ENCODE data around the gene HSD17B11. TPM values are rescaled to one million over a fixed set of nuclear protein-coding genes. Genes with fewer than 3 reads are reported as not detected.

Gene HSD17B11
- total RNA-seq: 50.4 and 56.6 TPM in 2 replicates

GRCh38 chr4:87390891-87391575 lies at the start of gene HSD17B11:
HSD17B11 (minus strand) TSS chr4:87391188; CDS start chr4:87391070, 118 bp downstream.

GRCh38 chr4:87422104-87423052 lies 31.4 kb upstream of the HSD17B11 start, which contains the start of gene NUDT9:
NUDT9 (plus strand) TSS chr4:87422573; CDS start chr4:87422906, 333 bp downstream.

GRCh38 chr4:87322754-87323153 lies 68.2 kb downstream of the HSD17B11 start, which contains the start of gene HSD17B13:
HSD17B13 (minus strand) TSS chr4:87322882; CDS start chr4:87322841, 41 bp downstream.

Other genes with a start within 250 kb of the HSD17B11 start
- gene KLHL8, start 170.6 kb downstream of the HSD17B11 start, total RNA-seq: 9.8 and 11.9 TPM in 2 replicates
- 0.15 and 0.17 TPM in 2 replicates for gene HSD17B13, start 68.3 kb downstream of the HSD17B11 start, total RNA-seq
- gene NUDT9, start 31.4 kb upstream of the HSD17B11 start, total RNA-seq: 13.7 and 16.4 TPM in 2 replicates
- 1.2 and 1.3 TPM in 2 replicates for gene SPARCL1, start 138.2 kb upstream of the HSD17B11 start, total RNA-seq
- not detected in 2 replicates for gene DSPP, start 217.3 kb upstream of the HSD17B11 start, total RNA-seq